ENCODE measurements around the gene PPP1R17. TPM values are rescaled to one million over a fixed set of nuclear protein-coding genes. Genes with fewer than 3 reads are reported as not detected.

PPP1R17 gene
- total RNA-seq, 1 experiment from 2014 or later = not detected

- in situ Hi-C loops (cut with HindIII; ENCODE audit: low pct_unique_long_range_greater_than_20kb, low sequenced_read_pairs) = no loop called here
- DNase-seq (ENCODE audit: low read depth, low spot score) = no peak
These were observed 3.9 kb downstream of the PPP1R17 start for GRCh38 chr7:31690935-31691334.

GRCh38 chr7:31692451-31692850 is 5.4 kb downstream of the PPP1R17 start:
- in situ Hi-C loops (cut with HindIII; ENCODE audit: low pct_unique_long_range_greater_than_20kb, low sequenced_read_pairs) = no loop called here
- DNase-seq (ENCODE audit: low read depth, low spot score) = no peak

GRCh38 chr7:31692871-31693270 is 5.9 kb downstream of the PPP1R17 start:
- in situ Hi-C loops (cut with HindIII; ENCODE audit: low pct_unique_long_range_greater_than_20kb, low sequenced_read_pairs) = no loop called here
- no peak for DNase-seq (ENCODE audit: low read depth, low spot score)

DNA sequence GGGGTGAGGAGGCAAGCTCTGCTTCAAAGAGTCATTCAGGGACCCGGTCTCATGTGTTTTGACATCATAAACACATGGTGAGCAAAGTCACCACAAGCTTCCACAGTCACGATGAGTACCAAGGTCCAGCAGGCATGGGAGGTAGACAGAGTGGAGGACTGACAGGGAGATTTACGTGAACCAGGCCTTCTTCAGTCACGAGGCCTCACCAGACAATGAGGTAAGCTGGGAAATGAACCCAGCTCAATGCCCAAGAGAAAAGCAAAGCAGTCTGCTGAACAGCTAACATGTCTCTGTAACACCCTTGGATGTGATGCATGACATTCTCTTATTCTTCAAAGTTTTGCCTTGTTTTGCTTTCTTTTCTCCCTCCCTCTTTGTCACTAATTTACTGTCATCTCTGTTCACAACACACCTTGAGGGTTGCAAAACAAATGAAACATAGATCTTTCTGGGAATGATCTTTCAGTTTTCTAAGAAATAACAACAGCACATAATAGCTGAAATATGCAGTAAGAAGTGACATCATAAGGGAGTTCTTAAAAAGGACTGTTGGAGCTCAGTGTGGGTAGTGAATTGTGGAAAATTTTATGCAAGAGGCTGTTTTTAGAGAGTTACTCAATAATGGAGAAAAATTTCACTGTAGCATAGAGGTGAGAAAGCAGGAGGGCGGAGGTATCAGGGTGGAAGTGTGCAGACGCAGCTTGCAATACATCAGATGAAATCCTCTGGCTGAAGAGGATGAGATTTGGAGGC is 9.0 kb downstream of the PPP1R17 start:
- in situ Hi-C loops (cut with HindIII; ENCODE audit: low pct_unique_long_range_greater_than_20kb, low sequenced_read_pairs) = no loop called here
- peak; percentile 37 for DNase-seq (ENCODE audit: low read depth, low spot score)

- in situ Hi-C loops (cut with HindIII; ENCODE audit: low pct_unique_long_range_greater_than_20kb, low sequenced_read_pairs) = no loop called here
- no peak for DNase-seq (ENCODE audit: low read depth, low spot score)
These were observed 12.0 kb downstream of the PPP1R17 start for GRCh38 chr7:31699050-31699449.

- in situ Hi-C loops (cut with HindIII; ENCODE audit: low pct_unique_long_range_greater_than_20kb, low sequenced_read_pairs) = no loop called here
- no peak for DNase-seq (ENCODE audit: low read depth, low spot score)
These were observed 15.3 kb downstream of the PPP1R17 start for GRCh38 chr7:31702354-31702753.

DNA sequence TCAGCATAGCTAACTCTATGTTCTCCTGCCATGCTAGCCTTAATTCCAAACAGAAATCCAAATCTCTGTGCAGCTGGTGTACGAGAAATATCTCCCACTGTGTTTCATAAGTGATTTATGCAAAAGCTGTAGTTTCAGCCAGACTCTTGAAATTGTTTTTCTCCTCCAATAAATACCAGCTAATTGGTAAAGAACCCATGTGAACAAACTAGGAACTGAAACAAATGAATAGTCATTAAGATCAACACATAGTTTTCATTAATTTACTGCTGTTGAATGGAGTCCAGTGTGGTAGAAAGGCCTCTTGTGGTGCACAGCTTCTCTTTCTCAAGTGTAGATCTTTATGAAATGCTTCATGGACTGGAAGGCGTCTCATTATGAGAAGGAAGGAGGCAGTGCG is 18.4 kb downstream of the PPP1R17 start:
- in situ Hi-C loops (cut with HindIII; ENCODE audit: low pct_unique_long_range_greater_than_20kb, low sequenced_read_pairs) = no loop called here
- no peak for DNase-seq (ENCODE audit: low read depth, low spot score)

- in situ Hi-C loops (cut with HindIII; ENCODE audit: low pct_unique_long_range_greater_than_20kb, low sequenced_read_pairs) = no loop called here
- no peak for DNase-seq (ENCODE audit: low read depth, low spot score)
These were observed 20.1 kb downstream of the PPP1R17 start for GRCh38 chr7:31707089-31707488.

- DNase-seq (ENCODE audit: low read depth, low spot score) = no peak
- in situ Hi-C loops (cut with HindIII; ENCODE audit: low pct_unique_long_range_greater_than_20kb, low sequenced_read_pairs) = no loop called here
These were observed 23.2 kb downstream of the PPP1R17 start for GRCh38 chr7:31710171-31710570.

GRCh38 chr7:31716355-31716754 is 29.3 kb downstream of the PPP1R17 start:
- in situ Hi-C loops (cut with HindIII; ENCODE audit: low pct_unique_long_range_greater_than_20kb, low sequenced_read_pairs) = no loop called here
- DNase-seq (ENCODE audit: low read depth, low spot score) = no peak

DNA sequence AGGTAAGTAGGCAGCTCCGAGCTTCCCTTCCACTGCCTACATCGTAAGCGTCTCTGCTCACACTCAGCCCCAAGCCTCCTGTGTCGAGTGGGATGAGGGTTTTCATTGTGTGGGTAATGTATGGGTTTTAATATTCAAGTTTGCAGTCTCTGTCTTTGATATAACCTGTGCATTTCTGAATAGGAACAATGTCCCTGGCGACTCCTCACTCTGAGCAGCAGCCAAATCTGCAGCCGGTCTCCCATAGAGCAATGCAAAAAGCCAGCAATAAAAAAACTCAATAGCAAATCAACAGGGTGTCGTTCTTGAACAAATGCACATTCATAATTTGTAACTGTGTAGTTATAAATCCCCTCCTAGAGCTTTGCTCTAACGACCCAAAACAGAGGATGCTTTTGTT is 33.4 kb downstream of the PPP1R17 start:
- in situ Hi-C loops (cut with HindIII; ENCODE audit: low pct_unique_long_range_greater_than_20kb, low sequenced_read_pairs) = no loop called here
- peak; percentile 26 for DNase-seq (ENCODE audit: low read depth, low spot score)

DNA sequence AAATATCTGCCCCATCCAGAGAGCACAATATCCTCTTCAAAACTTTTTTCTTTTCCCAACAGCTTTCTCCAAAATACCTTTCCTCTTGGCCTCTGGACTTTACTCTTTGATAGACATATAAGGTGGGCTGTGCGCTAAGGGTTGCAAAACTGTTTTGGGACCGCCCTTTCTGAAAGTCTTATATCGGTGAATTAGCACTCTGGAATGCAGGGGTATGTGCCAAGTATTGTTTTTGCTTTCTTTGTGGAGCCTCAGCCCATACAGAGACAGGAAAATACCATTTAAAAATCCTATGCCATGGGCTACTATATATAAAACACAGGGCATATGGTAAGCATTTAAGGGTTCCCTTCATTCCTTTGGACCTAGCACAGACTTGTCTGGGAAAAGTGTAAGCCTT is 37.7 kb downstream of the PPP1R17 start:
- in situ Hi-C loops (cut with HindIII; ENCODE audit: low pct_unique_long_range_greater_than_20kb, low sequenced_read_pairs) = no loop called here
- no peak for DNase-seq (ENCODE audit: low read depth, low spot score)

- in situ Hi-C loops (cut with HindIII; ENCODE audit: low pct_unique_long_range_greater_than_20kb, low sequenced_read_pairs) = no loop called here
These were observed 42.3 kb downstream of the PPP1R17 start for GRCh38 chr7:31729195-31729804.

GRCh38 chr7:31734456-31734855 is 47.4 kb downstream of the PPP1R17 start:
- DNase-seq (ENCODE audit: low read depth, low spot score) = peak; percentile 92
- in situ Hi-C loops (cut with HindIII; ENCODE audit: low pct_unique_long_range_greater_than_20kb, low sequenced_read_pairs) = no loop called here

More at GRCh38 chr7:31729195-31729804, 42.3 kb downstream of the PPP1R17 start:
- DNase-seq (ENCODE audit: low read depth, low spot score) = no peak

GRCh38 chr7:31735991-31736982 is 49.3 kb downstream of the PPP1R17 start:
- peak; percentile 91 for DNase-seq (ENCODE audit: low read depth, low spot score)
- in situ Hi-C loops (cut with HindIII; ENCODE audit: low pct_unique_long_range_greater_than_20kb, low sequenced_read_pairs) = no loop called here

- in situ Hi-C loops (cut with HindIII; ENCODE audit: low pct_unique_long_range_greater_than_20kb, low sequenced_read_pairs) = no loop called here
- no peak for DNase-seq (ENCODE audit: low read depth, low spot score)
These were observed 54.8 kb downstream of the PPP1R17 start for GRCh38 chr7:31741852-31742251.

DNA sequence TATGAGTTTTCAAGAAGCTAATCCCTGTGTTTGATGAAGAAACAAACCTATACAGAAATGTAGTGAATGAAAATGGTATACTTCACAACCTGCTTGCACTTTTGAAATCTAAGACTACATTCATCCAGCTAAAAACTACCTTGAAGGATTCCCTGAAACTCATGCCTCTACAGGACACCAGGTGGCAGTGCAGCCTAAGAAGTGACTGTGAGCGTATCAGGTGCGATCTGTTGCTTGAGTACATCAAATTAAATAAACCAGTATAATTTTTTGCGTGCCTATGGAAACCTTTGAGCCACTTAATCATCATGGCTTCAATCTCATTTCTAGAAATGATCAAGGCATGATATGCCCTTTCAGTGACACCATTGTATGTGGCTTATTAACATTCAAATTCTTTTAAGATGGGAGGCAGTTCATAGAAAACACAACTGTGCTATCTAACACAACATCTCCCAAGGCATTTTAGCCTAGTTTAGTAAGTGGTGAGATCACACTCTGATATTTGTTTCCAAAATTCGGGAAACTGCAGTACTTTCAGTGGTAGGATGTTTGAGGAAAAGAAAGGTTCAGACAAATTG is 57.4 kb downstream of the PPP1R17 start:
- in situ Hi-C loops (cut with HindIII; ENCODE audit: low pct_unique_long_range_greater_than_20kb, low sequenced_read_pairs) = no loop called here
- DNase-seq (ENCODE audit: low read depth, low spot score) = peak; percentile 87

- in situ Hi-C loops (cut with HindIII; ENCODE audit: low pct_unique_long_range_greater_than_20kb, low sequenced_read_pairs) = no loop called here
- DNase-seq (ENCODE audit: low read depth, low spot score) = no peak
These were observed 60.5 kb downstream of the PPP1R17 start for GRCh38 chr7:31747553-31747952.

All from SK-MEL-5 (cell line).